ENCODE results near the gene SMC6. TPM values are rescaled to one million over a fixed set of nuclear protein-coding genes. Genes with fewer than 3 reads are reported as not detected.

Gene SMC6
- total RNA-seq, 4 donors from 2014 or later, result 15.4 to 30.0 (median 19.0) TPM

GRCh38 chr2:17757321-17757720, 3.7 kb upstream of the SMC6 start:
- TF ChIP-seq, protein P1, sequence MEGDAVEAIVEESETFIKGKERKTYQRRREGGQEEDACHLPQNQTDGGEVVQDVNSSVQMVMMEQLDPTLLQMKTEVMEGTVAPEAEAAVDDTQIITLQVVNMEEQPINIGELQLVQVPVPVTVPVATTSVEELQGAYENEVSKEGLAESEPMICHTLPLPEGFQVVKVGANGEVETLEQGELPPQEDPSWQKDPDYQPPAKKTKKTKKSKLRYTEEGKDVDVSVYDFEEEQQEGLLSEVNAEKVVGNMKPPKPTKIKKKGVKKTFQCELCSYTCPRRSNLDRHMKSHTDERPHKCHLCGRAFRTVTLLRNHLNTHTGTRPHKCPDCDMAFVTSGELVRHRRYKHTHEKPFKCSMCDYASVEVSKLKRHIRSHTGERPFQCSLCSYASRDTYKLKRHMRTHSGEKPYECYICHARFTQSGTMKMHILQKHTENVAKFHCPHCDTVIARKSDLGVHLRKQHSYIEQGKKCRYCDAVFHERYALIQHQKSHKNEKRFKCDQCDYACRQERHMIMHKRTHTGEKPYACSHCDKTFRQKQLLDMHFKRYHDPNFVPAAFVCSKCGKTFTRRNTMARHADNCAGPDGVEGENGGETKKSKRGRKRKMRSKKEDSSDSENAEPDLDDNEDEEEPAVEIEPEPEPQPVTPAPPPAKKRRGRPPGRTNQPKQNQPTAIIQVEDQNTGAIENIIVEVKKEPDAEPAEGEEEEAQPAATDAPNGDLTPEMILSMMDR (IDR thresholded peaks at IDR 0.05), result no peak
- no peak for TF ChIP-seq POLR2A (IDR thresholded peaks at IDR 0.05)
- no peaks in the 10 kb centered on the region for H3K27me3 ChIP-seq
- H3K4me1 ChIP-seq, result peaks cover 11 to 15% of the 10 kb centered on the region in 2 donors
- intact Hi-C loops (cut with DNase I), result no loop called here
- no peaks in the 10 kb centered on the region for H3K36me3 ChIP-seq
- 79 to 80% methylated on average over 2 of the region's 2 CpGs for WGBS, 2 donors
- no peak overlapping the region for H3K27ac ChIP-seq
- no peak for DNase-seq
- H3K4me3 ChIP-seq (replicated peaks in 1 of 3), result no peak overlapping the region
- H3K9me3 ChIP-seq, result no peaks in the 10 kb centered on the region

DNA sequence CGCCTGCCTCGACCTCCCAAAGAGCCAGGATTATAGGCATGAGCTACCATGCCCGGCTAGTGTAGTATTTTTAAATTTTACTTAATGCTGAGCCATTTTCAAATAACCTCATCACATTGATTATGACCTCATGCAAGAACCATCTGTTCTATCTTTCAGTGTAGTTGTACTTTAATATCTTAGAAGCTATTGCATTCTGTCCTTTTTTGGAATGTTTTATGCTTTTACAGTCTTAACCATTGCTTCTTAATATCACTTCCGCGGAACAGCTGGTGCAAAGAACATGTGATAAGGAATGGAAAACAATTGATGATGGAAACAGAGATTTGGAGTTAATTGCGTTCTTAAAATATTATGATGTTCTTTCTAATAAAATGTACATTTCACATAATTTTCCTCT, 3.1 kb upstream of the SMC6 start:
- TF ChIP-seq POLR2A (IDR thresholded peaks at IDR 0.05), result no peak
- TF ChIP-seq, protein P1 (IDR thresholded peaks at IDR 0.05), result no peak
- Histone ChIP-seq H3K27me3 (no peaks in the 10 kb centered on the region), H3K27ac (no peak overlapping the region), H3K4me3 (replicated peaks in 1 of 3) (no peak overlapping the region), H3K4me1 (peaks cover 13 to 16% of the 10 kb centered on the region in 2 donors), H3K36me3 (no peaks in the 10 kb centered on the region), H3K9me3 (no peaks in the 10 kb centered on the region)
- no peak for DNase-seq
- 93 to 95% methylated on average over 6 of the region's 6 CpGs for WGBS, 2 donors
- intact Hi-C loops (cut with DNase I), result no loop called here

GRCh38 chr2:17754773-17755425, 1.3 kb upstream of the SMC6 start:
- H3K9me3 ChIP-seq, result no peaks in the 10 kb centered on the region
- H3K4me3 ChIP-seq (replicated peaks in 1 of 3), result peak overlapping the region in 1 of 3 donors; percentile 63
- no peak overlapping the region for H3K27ac ChIP-seq
- TF ChIP-seq, protein P1 (IDR thresholded peaks at IDR 0.05), result no peak
- no peak for TF ChIP-seq POLR2A (IDR thresholded peaks at IDR 0.05)
- no peaks in the 10 kb centered on the region for H3K36me3 ChIP-seq
- H3K27me3 ChIP-seq, result no peaks in the 10 kb centered on the region
- no peak for DNase-seq
- WGBS, 2 donors, result 19 to 21% methylated on average over 8 of the region's 8 CpGs
- peaks cover 13 to 16% of the 10 kb centered on the region in 2 donors for H3K4me1 ChIP-seq
- intact Hi-C loops (cut with DNase I), result no loop called here

GRCh38 chr2:17752892-17753802, 463 bp downstream of the SMC6 start:
- Histone ChIP-seq H3K4me3 (replicated peaks in 1 of 3) (peak overlapping the region; percentile 63 to 77 (median 63)), H3K4me1 (peaks cover 13 to 16% of the 10 kb centered on the region in 2 donors), H3K9me3 (no peaks in the 10 kb centered on the region), H3K27ac (peak overlapping the region; percentile 98 to 99 (median 99)), H3K36me3 (no peaks in the 10 kb centered on the region), H3K27me3 (no peaks in the 10 kb centered on the region)
- peak; percentile 58 to 66 for DNase-seq
- 1 to 6% methylated on average over 15 to 37 of the region's 70 CpGs for WGBS, 2 donors
- intact Hi-C loops (cut with DNase I), result no loop called here
- TF ChIP-seq, protein P1 (IDR thresholded peaks at IDR 0.05), result no peak
- peak in 1 of 2 donors; percentile 54 for TF ChIP-seq POLR2A (IDR thresholded peaks at IDR 0.05)

DNA sequence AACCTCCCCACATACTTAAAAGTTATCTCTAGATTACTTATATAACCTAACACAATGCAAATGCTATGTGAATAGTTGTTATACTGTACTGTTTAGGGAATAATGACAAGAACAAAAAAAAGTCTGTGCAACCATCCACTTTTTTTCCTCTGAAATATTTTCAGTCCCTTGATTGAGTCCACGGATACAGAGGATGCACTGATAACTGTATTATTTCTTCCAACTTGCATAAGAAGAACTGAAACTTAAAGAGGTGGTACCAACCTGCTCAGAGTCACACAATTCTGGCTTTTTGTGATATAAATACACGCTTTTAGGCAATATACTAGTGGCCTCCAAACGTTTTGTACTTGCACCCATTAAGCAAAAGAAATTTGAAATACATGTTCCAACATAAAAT, 1.4 kb downstream of the SMC6 start:
- H3K4me1 ChIP-seq, result peaks cover 13 to 16% of the 10 kb centered on the region in 2 donors
- H3K4me3 ChIP-seq (replicated peaks in 1 of 3), result no peak overlapping the region
- no peaks in the 10 kb centered on the region for H3K9me3 ChIP-seq
- H3K27me3 ChIP-seq, result no peaks in the 10 kb centered on the region
- no peak for TF ChIP-seq POLR2A (IDR thresholded peaks at IDR 0.05)
- TF ChIP-seq, protein P1 (IDR thresholded peaks at IDR 0.05), result no peak
- H3K36me3 ChIP-seq, result no peaks in the 10 kb centered on the region
- DNase-seq, result no peak
- intact Hi-C loops (cut with DNase I), result no loop called here
- no peak overlapping the region for H3K27ac ChIP-seq
- 57 to 63% methylated on average over 3 of the region's 3 CpGs for WGBS, 2 donors

Measured in thyroid gland (tissue), 4 donors.